Erythroblast (primary cell): ENCODE data around the gene MYO1B.

Experiments
- GATA1 ChIP-seq: IDR thresholded peaks from 2 replicates; pipeline ENCODE4 v1.6.1; 2011; ENCODE audit warnings: low read depth, mild to moderate bottlenecking, control low read depth, low read length, moderate library complexity
- POLR2A ChIP-seq: IDR thresholded peaks from 2 replicates; pipeline ENCODE4 v1.6.1; 2011; ENCODE audit warnings: mild to moderate bottlenecking, low read length

GRCh38 chr2:191389288-191389687 lies 144.1 kb downstream of the MYO1B start:
- TF ChIP-seq POLR2A (no peak), GATA1 (no peak)
